Keratinocyte (primary cell): ENCODE results near the gene INPP4B. TPM values are rescaled to one million over a fixed set of nuclear protein-coding genes. Genes with fewer than 3 reads are reported as not detected.
A peak's percentile ranks its signal among the peaks of the same experiment; 100 is the strongest.

ENCODE experiments used
- DNase-seq: peaks from one replicate; pipeline ENCODE4 v3.0.0-alpha.2; 2011; ENCODE audit warnings: low read depth, missing footprints, low spot score
- FAIRE-seq: peaks from 2 replicates; lab custom pipeline; 2011; peaks lifted over from hg19 to GRCh38; lab: Jason Lieb, UNC
- H2AFZ ChIP-seq: 2 replicates; pipeline ENCODE4 v1.6.0; 2012; ENCODE audit warnings: low read length, control low read depth, inconsistent platforms; ENCODE audit not compliant: control insufficient read depth
- H3K27ac ChIP-seq: 2 replicates; pipeline ENCODE4 v1.5.1; 2011; ENCODE audit warnings: low read length; ENCODE audit not compliant: control insufficient read depth, insufficient read depth
- H3K27me3 ChIP-seq: 3 replicates; pipeline ENCODE4 v1.6.0; 2011; ENCODE audit warnings: low read length; ENCODE audit not compliant: control insufficient read depth, insufficient read depth; ENCODE audit errors: extremely low read depth
- H3K36me3 ChIP-seq, 2 experiments: 2 replicates in 1 of 2; 3 replicates in 1 of 2; pipeline ENCODE4 v1.5.1; 2011; ENCODE audit warnings: low read length in 2 of 2, mild to moderate bottlenecking in 1 of 2; ENCODE audit not compliant: control insufficient read depth in 2 of 2, insufficient read depth in 2 of 2; ENCODE audit errors: extremely low read depth in 1 of 2
- H3K4me1 ChIP-seq: 3 replicates; pipeline ENCODE4 v1.5.1; 2011; ENCODE audit warnings: low read length; ENCODE audit not compliant: control insufficient read depth, insufficient read depth; ENCODE audit errors: extremely low read depth
- H3K4me2 ChIP-seq: 3 replicates; pipeline ENCODE4 v1.6.0; 2011; ENCODE audit warnings: low read depth, low read length; ENCODE audit not compliant: control insufficient read depth, insufficient read depth; ENCODE audit errors: extremely low read depth
- H3K4me3 ChIP-seq, 3 experiments: fragments of 200-600 bp in 1 of 3; sonication (generic) in 1 of 3; 2 replicates in 2 of 3; 3 replicates in 1 of 3; pipeline ENCODE4 v1.5.1; 2011 to 2016; ENCODE audit warnings: low read length in 3 of 3, mild to moderate bottlenecking in 3 of 3, control low read depth in 2 of 3, inconsistent platforms in 1 of 3, low read depth in 1 of 3, mixed read lengths in 1 of 3, mixed run types in 1 of 3, moderate library complexity in 1 of 3; ENCODE audit not compliant: control insufficient read depth in 2 of 3, insufficient read depth in 2 of 3; ENCODE audit errors: extremely low read depth in 1 of 3
- H3K79me2 ChIP-seq: 2 replicates; pipeline ENCODE4 v1.6.0; 2012; ENCODE audit warnings: low read length; ENCODE audit not compliant: control insufficient read depth, insufficient read depth
- H3K9ac ChIP-seq: 3 replicates; pipeline ENCODE4 v1.6.0; 2011; ENCODE audit warnings: low read length; ENCODE audit not compliant: control insufficient read depth, insufficient read depth; ENCODE audit errors: extremely low read depth
- H3K9me1 ChIP-seq: 3 replicates; pipeline ENCODE4 v1.6.0; 2011; ENCODE audit warnings: low read length; ENCODE audit not compliant: control insufficient read depth, insufficient read depth; ENCODE audit errors: extremely low read depth
- H3K9me3 ChIP-seq: 2 replicates; pipeline ENCODE4 v1.5.1; 2012; ENCODE audit warnings: low read depth, low read length; ENCODE audit not compliant: control insufficient read depth
- H4K20me1 ChIP-seq: 3 replicates; pipeline ENCODE4 v1.6.0; 2011; ENCODE audit warnings: low read length; ENCODE audit not compliant: control insufficient read depth, insufficient read depth; ENCODE audit errors: extremely low read depth
- CTCF ChIP-seq, 3 experiments: IDR thresholded peaks in 1 of 3; conservative IDR thresholded peaks in 1 of 3; optimal IDR thresholded peaks in 1 of 3; 2 replicates in 2 of 3; 3 replicates in 1 of 3; pipeline versions ENCODE3 to v1.5.1; 2011; ENCODE audit warnings: low read length in 3 of 3, mild to moderate bottlenecking in 3 of 3, moderate library complexity in 2 of 3, control low read depth in 1 of 3, inconsistent platforms in 1 of 3; ENCODE audit not compliant: insufficient read depth in 2 of 3; ENCODE audit errors: extremely low read depth in 1 of 3
- EZH2 ChIP-seq: IDR thresholded peaks from one replicate; pipeline ENCODE4 v1.6.1; 2012; ENCODE audit warnings: inconsistent platforms, mild to moderate bottlenecking, low read length, moderate library complexity
- dilution Hi-C: fragments of 300-500 bp; cut with MboI; formaldehyde crosslinking; loops from one replicate; pipeline ENCODE4 v1.7.0; 2020; ENCODE audit warnings: low sequenced_read_pairs; ENCODE audit not compliant: extremely low pct_ligation_motif_present
- polyA plus RNA-seq, 5 experiments: library from polyadenylated mRNA; depleted of rRNA in 3 of 5; stranded (reverse) in 3 of 5; stranded (forward) in 1 of 5; unstranded in 1 of 5; fragments of >200 nt; gene quantifications; 1 replicate in 1 of 5; 2 replicates in 3 of 5; 3 replicates in 1 of 5; pipeline versions ENCODE4 v1.2.1 to v1.2.3, GENCODE V29; 2011 to 2012; ENCODE audit warnings: missing spikeins in 2 of 5, low read depth in 1 of 5, low replicate concordance in 1 of 5

Gene INPP4B
- polyA plus RNA-seq, 1 donor (not counting 4 experiments of a cell fraction or from before 2014, with no cell fraction given) = 50.2 TPM

GRCh38 chr4:142040043-142040442, 806.1 kb downstream of the INPP4B start:
- Histone ChIP-seq H3K4me1 (peaks cover 11% of the 10 kb centered on the region), H3K4me2 (no peak overlapping the region), H3K4me3 (no peak overlapping the region), H3K9ac (no peak overlapping the region), H2AFZ (no peak overlapping the region), H3K9me1 (no peaks in the 10 kb centered on the region), H3K36me3 (peaks cover 0 to 2% of the 10 kb centered on the region in 2 experiments), H3K79me2 (no peaks in the 10 kb centered on the region), H3K27me3 (no peaks in the 10 kb centered on the region), H4K20me1 (no peaks in the 10 kb centered on the region), H3K9me3 (no peaks in the 10 kb centered on the region), H3K27ac (no peak overlapping the region)
- FAIRE-seq = no peak
- DNase-seq = no peak
- dilution Hi-C loops = no loop called here
- TF ChIP-seq CTCF (optimal IDR thresholded peaks at IDR 0.05 in 1 of 3, IDR thresholded peaks at IDR 0.05 in 1 of 3, conservative IDR thresholded peaks at IDR 0.05 in 1 of 3; ENCODE audit: extremely low read depth in 1 of 3, insufficient read depth in 2 of 3, low read length in 3 of 3) (peak in 1 of 3 experiments; percentile 5), EZH2 (no peak)

DNA sequence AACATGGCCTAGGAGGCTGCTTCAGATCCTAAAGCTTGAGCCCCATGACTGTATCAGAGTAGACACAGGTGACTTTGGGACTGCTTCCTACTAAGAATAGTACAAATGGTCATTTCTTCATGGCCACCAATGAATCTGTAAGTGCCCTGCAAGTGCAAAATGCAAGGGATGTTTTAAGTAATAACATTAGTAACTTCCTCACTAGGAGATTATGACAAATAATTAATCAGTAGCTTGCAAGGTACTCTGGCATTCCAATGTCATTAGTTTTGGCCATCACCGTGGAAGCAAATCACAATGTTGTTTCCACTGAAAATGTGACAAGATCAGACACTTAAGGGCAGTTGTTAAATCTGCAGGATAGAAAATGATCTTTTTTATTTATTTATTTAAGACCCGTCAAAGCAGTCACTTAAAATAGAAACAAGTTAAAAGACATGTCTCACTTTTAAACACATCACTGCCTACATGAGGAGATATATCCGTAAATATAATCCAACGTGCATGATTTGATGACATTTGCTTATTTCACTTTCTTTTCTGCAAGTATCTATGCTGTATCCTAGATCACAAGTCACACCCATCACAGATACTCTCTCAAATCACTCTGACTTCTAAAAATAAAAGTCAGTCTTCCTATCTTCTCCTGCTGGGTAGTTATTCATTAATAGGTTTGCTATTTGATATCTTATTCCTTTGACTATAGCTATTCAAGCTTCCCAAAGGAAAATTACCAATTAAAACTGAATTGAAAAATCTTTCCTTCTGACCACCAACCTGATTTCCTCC, 809.1 kb downstream of the INPP4B start:
- Histone ChIP-seq H3K4me2 (peak overlapping the region; percentile 47), H3K79me2 (no peaks in the 10 kb centered on the region), H3K4me1 (peaks cover 11% of the 10 kb centered on the region), H3K9ac (no peak overlapping the region), H3K4me3 (no peak overlapping the region), H2AFZ (no peak overlapping the region), H4K20me1 (no peaks in the 10 kb centered on the region), H3K9me1 (no peaks in the 10 kb centered on the region), H3K9me3 (no peaks in the 10 kb centered on the region), H3K36me3 (peaks cover 3 to 7% of the 10 kb centered on the region in 2 experiments), H3K27ac (peak overlapping the region; percentile 5), H3K27me3 (no peaks in the 10 kb centered on the region)
- FAIRE-seq = peak; percentile 55
- TF ChIP-seq CTCF (optimal IDR thresholded peaks at IDR 0.05 in 1 of 3, IDR thresholded peaks at IDR 0.05 in 1 of 3, conservative IDR thresholded peaks at IDR 0.05 in 1 of 3; ENCODE audit: extremely low read depth in 1 of 3, insufficient read depth in 2 of 3, low read length in 3 of 3) (no peak), EZH2 (no peak)
- DNase-seq = peak; percentile 38
- dilution Hi-C loops = no loop called here
